Breast epithelium (tissue), 4 donors: Measurements from ENCODE around the gene IFT57. TPM values are rescaled to one million over a fixed set of nuclear protein-coding genes. Genes with fewer than 3 reads are reported as not detected.

Experiments used
- DNase-seq, 2 donors: peaks; one replicate each; pipeline ENCODE4 v3.0.0-alpha.2; 2019; ENCODE audit warnings: low spot score in 2 of 2
- H3K27ac ChIP-seq, 2 donors: fragments of 200-600 bp; sonication (generic) in 1 of 2; one replicate each; pipeline ENCODE4 v1.5.1; 2016 to 2019; ENCODE audit warnings: mild to moderate bottlenecking in 1 of 2
- H3K27me3 ChIP-seq, 2 donors: fragments of 200-600 bp; sonication (generic) in 1 of 2; one replicate each; pipeline versions ENCODE4 v1.5.1 to v1.6.0; 2017 to 2019; ENCODE audit warnings: control low read depth in 1 of 2, mild to moderate bottlenecking in 1 of 2
- H3K36me3 ChIP-seq: fragments of 200-600 bp; one replicate; pipeline ENCODE4 v1.5.1; 2019
- H3K4me1 ChIP-seq, 2 donors: fragments of 200-600 bp; sonication (generic); one replicate each; pipeline ENCODE4 v1.5.1; 2016 to 2019; ENCODE audit warnings: control low read depth in 1 of 2
- H3K4me3 ChIP-seq, 3 donors: fragments of 200-600 bp; sonication (generic); 1 replicate in 2 of 3; 2 replicates in 1 of 3; pipeline ENCODE4 v1.5.1; 2016 to 2019; ENCODE audit warnings: mild to moderate bottlenecking in 3 of 3, moderate library complexity in 2 of 3
- H3K9me3 ChIP-seq, 2 donors: fragments of 200-600 bp; sonication (generic) in 1 of 2; one replicate each; pipeline ENCODE4 v1.5.1; 2016 to 2019; ENCODE audit warnings: control low read depth in 1 of 2
- CTCF ChIP-seq, 3 donors: fragments of 450-650 bp; IDR thresholded peaks; one replicate each; pipeline ENCODE4 v1.5.1; 2016 to 2017; ENCODE audit warnings: antibody characterized with exemption in 3 of 3, mild to moderate bottlenecking in 3 of 3, moderate library complexity in 3 of 3
- POLR2A ChIP-seq: fragments of 450-650 bp; IDR thresholded peaks from one replicate; pipeline ENCODE4 v1.6.1; 2016; ENCODE audit warnings: antibody characterized with exemption, mild to moderate bottlenecking, moderate library complexity
- POLR2AphosphoS5 ChIP-seq, 3 donors: sonication (generic); formaldehyde crosslinking; IDR thresholded peaks; one replicate each; pipeline ENCODE4 v1.6.1; 2017; ENCODE audit warnings: antibody characterized with exemption in 3 of 3
- intact Hi-C: fragments of 100-400 bp; cut with DNase I; formaldehyde crosslinking; loops from one replicate; pipeline ENCODE4 v1.15.1; 2023; ENCODE audit warnings: low total_unique reads
- total RNA-seq, 3 donors: library from RNA; depleted of rRNA; stranded (reverse); fragments of >200 nt; gene quantifications; one replicate each; pipeline ENCODE4 v1.1.0, GENCODE V29; 2016

Gene IFT57
- total RNA-seq, 3 donors from 2014 or later: 44.2 to 74.2 (median 68.5) TPM

DNA sequence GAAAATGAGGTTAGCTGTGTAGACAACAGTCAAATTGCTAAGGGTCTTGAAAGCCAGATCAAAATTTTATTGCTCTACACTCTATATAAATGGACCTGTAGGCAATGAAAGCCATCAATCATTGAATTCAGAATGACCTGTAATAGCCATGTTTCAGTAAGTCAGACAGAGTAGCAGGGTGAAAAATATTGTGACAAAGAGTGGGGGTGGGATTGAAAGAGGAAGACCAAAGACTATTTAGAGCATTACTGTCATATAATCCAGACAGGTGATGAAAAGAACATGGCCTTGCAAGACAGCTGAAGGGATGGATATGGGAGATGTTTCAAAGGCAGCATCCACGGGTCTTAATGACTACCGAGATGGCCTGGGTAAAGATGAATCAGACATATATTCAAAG, 22.2 kb downstream of the IFT57 start:
- H3K36me3 ChIP-seq: no peaks in the 10 kb centered on the region
- H3K27me3 ChIP-seq: no peaks in the 10 kb centered on the region
- H3K4me3 ChIP-seq: no peak overlapping the region
- no peaks in the 10 kb centered on the region for H3K4me1 ChIP-seq
- no peak overlapping the region for H3K27ac ChIP-seq
- no peak for TF ChIP-seq POLR2AphosphoS5 (IDR thresholded peaks at IDR 0.05)
- TF ChIP-seq CTCF (IDR thresholded peaks at IDR 0.05): no peak
- TF ChIP-seq POLR2A: no peak
- no peaks in the 10 kb centered on the region for H3K9me3 ChIP-seq
- DNase-seq: no peak
- intact Hi-C loops: no loop called here

GRCh38 chr3:108191394-108191793, 30.8 kb downstream of the IFT57 start:
- intact Hi-C loops: loop anchor here (5.0 kb wide), 1 partner anchor 1204 kb away; no protein-coding TSS in a partner anchor
- Histone ChIP-seq H3K9me3 (peaks cover 0 to 7% of the 10 kb centered on the region in 2 donors), H3K4me1 (no peaks in the 10 kb centered on the region), H3K36me3 (no peaks in the 10 kb centered on the region), H3K27ac (no peak overlapping the region), H3K27me3 (no peaks in the 10 kb centered on the region), H3K4me3 (no peak overlapping the region)
- TF ChIP-seq CTCF (IDR thresholded peaks at IDR 0.05) (no peak), POLR2AphosphoS5 (IDR thresholded peaks at IDR 0.05) (no peak), POLR2A (no peak)
- DNase-seq: no peak

DNA sequence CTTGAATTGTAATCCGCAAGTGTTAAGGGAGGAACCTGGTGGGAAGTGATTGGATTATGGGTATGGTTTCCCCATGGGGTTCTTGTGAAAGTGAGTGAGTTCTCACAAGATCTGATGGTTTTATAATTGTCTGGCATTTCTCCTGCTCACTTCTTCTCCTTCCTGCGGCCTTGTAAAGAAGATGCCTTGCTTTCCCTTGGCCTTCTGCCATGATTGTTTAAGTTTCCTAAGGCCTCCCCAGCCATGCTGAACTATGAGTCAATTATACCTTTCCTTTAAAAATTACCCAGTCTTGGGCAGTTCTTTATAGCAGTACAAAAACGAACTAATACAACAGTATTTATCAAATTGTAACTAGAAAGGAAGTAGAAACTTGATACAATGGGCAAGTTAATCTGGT, 31.9 kb downstream of the IFT57 start:
- no peaks in the 10 kb centered on the region for H3K4me1 ChIP-seq
- H3K36me3 ChIP-seq: no peaks in the 10 kb centered on the region
- intact Hi-C loops: loop anchor here (5.0 kb wide), 1 partner anchor 1203 kb away; no protein-coding TSS in a partner anchor
- peaks cover 0 to 7% of the 10 kb centered on the region in 2 donors for H3K9me3 ChIP-seq
- H3K27me3 ChIP-seq: no peaks in the 10 kb centered on the region
- H3K4me3 ChIP-seq: no peak overlapping the region
- H3K27ac ChIP-seq: no peak overlapping the region
- no peak for DNase-seq
- TF ChIP-seq POLR2A (no peak), CTCF (IDR thresholded peaks at IDR 0.05) (no peak), POLR2AphosphoS5 (IDR thresholded peaks at IDR 0.05) (no peak)

DNA sequence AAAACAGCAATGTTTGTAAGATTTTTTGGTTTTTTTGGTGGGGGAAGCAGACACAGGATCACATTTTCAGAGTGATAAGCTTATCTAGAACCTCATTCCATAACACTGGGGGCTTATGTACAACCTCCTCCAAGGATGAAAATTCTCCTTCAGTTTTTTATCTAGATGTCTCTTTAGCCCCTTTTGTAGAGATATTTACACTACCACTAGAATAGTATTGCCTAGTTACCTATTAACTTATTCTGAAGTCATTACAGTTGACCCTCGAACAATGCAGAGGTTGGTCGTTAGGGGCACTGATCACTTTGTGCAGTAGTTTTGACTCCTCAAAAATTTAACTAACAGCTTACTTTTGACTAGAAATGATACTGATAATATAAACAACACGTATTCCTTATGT, 32.8 kb downstream of the IFT57 start:
- no peak for DNase-seq
- no peaks in the 10 kb centered on the region for H3K36me3 ChIP-seq
- no peaks in the 10 kb centered on the region for H3K27me3 ChIP-seq
- no peak overlapping the region for H3K4me3 ChIP-seq
- H3K4me1 ChIP-seq: no peaks in the 10 kb centered on the region
- no peak overlapping the region for H3K27ac ChIP-seq
- peaks cover 4 to 5% of the 10 kb centered on the region in 2 donors for H3K9me3 ChIP-seq
- intact Hi-C loops: no loop called here
- TF ChIP-seq POLR2A: no peak

GRCh38 chr3:108185536-108185935, 36.7 kb downstream of the IFT57 start:
- Histone ChIP-seq H3K27ac (no peak overlapping the region), H3K4me3 (no peak overlapping the region), H3K36me3 (no peaks in the 10 kb centered on the region), H3K27me3 (no peaks in the 10 kb centered on the region), H3K9me3 (peaks cover 0 to 5% of the 10 kb centered on the region in 2 donors), H3K4me1 (no peaks in the 10 kb centered on the region)
- TF ChIP-seq POLR2AphosphoS5 (IDR thresholded peaks at IDR 0.05) (no peak), CTCF (IDR thresholded peaks at IDR 0.05) (no peak), POLR2A (no peak)
- DNase-seq: no peak
- intact Hi-C loops: no loop called here

- H3K9me3 ChIP-seq: peaks cover 0 to 5% of the 10 kb centered on the region in 2 donors
- no peak for DNase-seq
- H3K36me3 ChIP-seq: no peaks in the 10 kb centered on the region
- H3K4me1 ChIP-seq: no peaks in the 10 kb centered on the region
- H3K27me3 ChIP-seq: no peaks in the 10 kb centered on the region
- no peak overlapping the region for H3K4me3 ChIP-seq
- intact Hi-C loops: no loop called here
- H3K27ac ChIP-seq: no peak overlapping the region
- TF ChIP-seq POLR2AphosphoS5 (IDR thresholded peaks at IDR 0.05): no peak
- no peak for TF ChIP-seq CTCF (IDR thresholded peaks at IDR 0.05)
- TF ChIP-seq POLR2A: no peak
Observed at GRCh38 chr3:108184824-108185223, 37.4 kb downstream of the IFT57 start.
